GM23338 (cell line): Measurements from ENCODE around the gene BLOC1S1. TPM values are rescaled to one million over a fixed set of nuclear protein-coding genes. Genes with fewer than 3 reads are reported as not detected.

Experiments
- ATAC-seq: fragments of 200-7000 bp; cut with Tn5 transposase; 3 replicates; pipeline ENCODE4 v1.9.1; 2020
- DNase-seq: peaks from one replicate; pipeline ENCODE4 v3.0.0-alpha.2; 2015; ENCODE audit warnings: low spot score
- H2AFZ ChIP-seq: fragments of 200-600 bp; sonication (generic); 2 replicates; pipeline ENCODE4 v1.8.0; 2016; ENCODE audit warnings: antibody characterized with exemption, mild to moderate bottlenecking, moderate library complexity
- H3F3A ChIP-seq: fragments of 200-600 bp; sonication (generic); replicated peaks from 2 replicates; pipeline ENCODE4 v1.8.0; 2017; ENCODE audit warnings: antibody characterized with exemption, mixed run types, low read depth
- H3K27ac ChIP-seq: fragments of 200-600 bp; sonication (generic); 2 replicates; pipeline ENCODE4 v1.6.1; 2016; ENCODE audit warnings: low read depth
- H3K27me3 ChIP-seq: fragments of 200-600 bp; sonication (generic); 2 replicates; pipeline ENCODE4 v1.8.0; 2016; ENCODE audit warnings: mild to moderate bottlenecking, mixed run types, moderate library complexity; ENCODE audit not compliant: insufficient read depth
- H3K36me3 ChIP-seq: fragments of 200-600 bp; sonication (generic); 2 replicates; pipeline ENCODE4 v1.8.0; 2016; ENCODE audit warnings: mild to moderate bottlenecking; ENCODE audit not compliant: insufficient read depth
- H3K4me1 ChIP-seq: fragments of 200-600 bp; sonication (generic); 2 replicates; pipeline ENCODE4 v1.8.0; 2016; ENCODE audit warnings: mild to moderate bottlenecking, moderate library complexity; ENCODE audit not compliant: insufficient read depth
- H3K4me2 ChIP-seq: fragments of 200-600 bp; sonication (generic); 2 replicates; pipeline ENCODE4 v1.7.1; 2017; ENCODE audit warnings: mixed run types
- H3K4me3 ChIP-seq: fragments of 200-600 bp; sonication (generic); 2 replicates; pipeline ENCODE4 v1.6.1; 2016; ENCODE audit warnings: mixed run types
- H3K79me2 ChIP-seq: fragments of 200-600 bp; sonication (generic); replicated peaks from 2 replicates; pipeline ENCODE4 v1.8.0; 2017; ENCODE audit warnings: mild to moderate bottlenecking; ENCODE audit not compliant: insufficient read depth
- H3K9me2 ChIP-seq: fragments of 200-600 bp; sonication (generic); 2 replicates; pipeline ENCODE4 v1.8.0; 2017; ENCODE audit not compliant: insufficient read depth
- H4K20me1 ChIP-seq: fragments of 200-600 bp; sonication (generic); replicated peaks from 2 replicates; pipeline ENCODE4 v1.8.0; 2017; ENCODE audit warnings: mild to moderate bottlenecking; ENCODE audit not compliant: insufficient read depth
- H3K27ac Mint-ChIP-seq: 2 replicates; pipeline ENCODE4 v1.8.0; 2020; ENCODE audit warnings: inconsistent platforms, mild to moderate bottlenecking, moderate library complexity, mixed read lengths
- H3K27me3 Mint-ChIP-seq: 3 replicates; pipeline ENCODE4 v1.8.0; 2022; ENCODE audit warnings: low read depth, mild to moderate bottlenecking, moderate library complexity, mixed read lengths, inconsistent platforms; ENCODE audit not compliant: insufficient read depth, poor library complexity
- H3K36me3 Mint-ChIP-seq: 3 replicates; pipeline ENCODE4 v1.8.0; 2021; ENCODE audit warnings: low read depth, mild to moderate bottlenecking, inconsistent platforms, moderate library complexity, mixed read lengths
- H3K4me1 Mint-ChIP-seq: 3 replicates; pipeline ENCODE4 v1.8.0; 2020; ENCODE audit warnings: mild to moderate bottlenecking, inconsistent platforms, mixed read lengths
- H3K4me3 Mint-ChIP-seq: 3 replicates; pipeline ENCODE4 v1.8.0; 2021; ENCODE audit warnings: moderate library complexity, mild to moderate bottlenecking, inconsistent platforms, mixed read lengths
- H3K9me3 Mint-ChIP-seq: 3 replicates; pipeline ENCODE4 v1.8.0; 2020; ENCODE audit warnings: moderate library complexity, mild to moderate bottlenecking, inconsistent platforms, mixed read lengths
- CREB1 ChIP-seq: fragments of 250-450 bp; sonication (Bioruptor Pico); IDR thresholded peaks from 2 replicates; pipeline ENCODE4 v1.5.0; 2020; ENCODE audit warnings: low read depth, mild to moderate bottlenecking, moderate library complexity
- EZH2 ChIP-seq: fragments of 200-600 bp; sonication (generic); IDR thresholded peaks from one replicate; pipeline ENCODE4 v1.8.0; 2017; ENCODE audit warnings: antibody characterized with exemption, mild to moderate bottlenecking, low read depth; ENCODE audit not compliant: unreplicated experiment
- EZH2phosphoT487 ChIP-seq: fragments of 200-600 bp; sonication (generic); IDR thresholded peaks from one replicate; pipeline ENCODE4 v1.8.1; 2018; ENCODE audit warnings: antibody characterized with exemption; ENCODE audit not compliant: unreplicated experiment
- JUNB ChIP-seq: IDR thresholded peaks from one replicate; pipeline ENCODE4 v1.6.1; 2016; ENCODE audit warnings: antibody characterized with exemption; ENCODE audit not compliant: unreplicated experiment
- NANOG ChIP-seq: IDR thresholded peaks from 2 replicates; pipeline ENCODE4 v1.6.1; 2016; ENCODE audit warnings: antibody characterized with exemption, borderline replicate concordance
- POLR2AphosphoS5 ChIP-seq: IDR thresholded peaks from 2 replicates; pipeline ENCODE4 v1.6.1; 2016; ENCODE audit warnings: antibody characterized with exemption, low read depth
- STAT1 ChIP-seq: IDR thresholded peaks from one replicate; pipeline ENCODE4 v1.6.1; 2016; ENCODE audit warnings: antibody characterized with exemption; ENCODE audit not compliant: unreplicated experiment
- ZNF114 ChIP-seq: fragments of 250-450 bp; sonication (Bioruptor Pico); IDR thresholded peaks from 2 replicates; pipeline ENCODE4 v1.5.0; 2020; ENCODE audit warnings: mild to moderate bottlenecking, moderate library complexity
- polyA plus RNA-seq: library from polyadenylated mRNA; unstranded; fragments of >200 nt; fragmentation: Nextera tagmentation; extraction: Ambion mirVana; gene quantifications from 2 replicates; pipeline ENCODE4 v1.2.1, GENCODE V29; 2016
- total RNA-seq: library from RNA; depleted of rRNA; stranded (reverse); fragments of >200 nt; shearing (Covaris generic); gene quantifications from 2 replicates; pipeline ENCODE4 v1.2.3, GENCODE V29; 2014
- TF ChIP-seq, protein P1 (sequence below): IDR thresholded peaks from 2 replicates; pipeline ENCODE4 v1.6.1; 2016; ENCODE audit warnings: antibody characterized with exemption
- TF ChIP-seq, protein P2 (sequence below): IDR thresholded peaks from one replicate; pipeline ENCODE4 v1.6.1; 2018; ENCODE audit warnings: antibody characterized with exemption; ENCODE audit not compliant: unreplicated experiment
- TF ChIP-seq, protein P3 (sequence below): fragments of 250-450 bp; sonication (Bioruptor Pico); IDR thresholded peaks from 2 replicates; pipeline ENCODE4 v1.5.0; 2020; ENCODE audit warnings: mild to moderate bottlenecking, moderate library complexity

BLOC1S1 gene
- total and polyA plus RNA-seq, 2 experiments from 2014 or later: 68.3 to 174 TPM

DNA sequence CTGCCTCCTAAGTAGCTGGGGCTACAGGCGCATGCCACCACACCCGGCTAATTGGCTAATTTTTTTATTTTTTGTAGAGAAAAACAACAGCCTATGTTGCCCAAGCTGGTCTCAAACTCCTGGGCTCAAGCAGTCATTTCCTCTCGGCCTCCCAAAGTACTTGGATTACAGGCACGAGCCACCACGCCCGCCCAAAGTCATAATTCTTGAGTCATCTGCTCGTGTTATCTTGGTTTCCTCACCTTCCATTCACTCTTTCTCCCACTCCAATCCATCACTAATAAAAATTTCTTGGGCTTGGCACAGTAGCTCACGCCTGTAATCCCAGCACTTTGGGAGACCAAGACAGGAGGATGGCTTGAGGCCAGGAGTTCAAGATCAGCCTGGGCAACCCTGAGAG is 40.2 kb upstream of the BLOC1S1 start:
- no peaks in the 10 kb centered on the region for H3K9me3 Mint-ChIP-seq
- Histone ChIP-seq H3K9me2 (no peaks in the 10 kb centered on the region), H2AFZ (no peak overlapping the region), H4K20me1 (no peaks in the 10 kb centered on the region), H3K27me3 (no peaks in the 10 kb centered on the region), H3F3A (no peaks in the 10 kb centered on the region), H3K79me2 (no peaks in the 10 kb centered on the region), H3K4me2 (no peak overlapping the region), H3K4me3 (no peak overlapping the region), H3K4me1 (no peaks in the 10 kb centered on the region), H3K36me3 (no peaks in the 10 kb centered on the region), H3K27ac (no peak overlapping the region)
- H3K27ac Mint-ChIP-seq: no peak overlapping the region
- ATAC-seq (no peak), DNase-seq (no peak)
- H3K4me3 Mint-ChIP-seq: no peak overlapping the region
- H3K27me3 Mint-ChIP-seq: peaks cover 2% of the 10 kb centered on the region
- H3K36me3 Mint-ChIP-seq: no peaks in the 10 kb centered on the region
- H3K4me1 Mint-ChIP-seq: no peaks in the 10 kb centered on the region; the same call in 2 of the 3 replicates
- TF ChIP-seq CREB1 (CRISPR knock-in tag) (no peak), POLR2AphosphoS5 (no peak), STAT1 (no peak), EZH2 (no peak), JUNB (no peak), NANOG (no peak)
- TF ChIP-seq, protein P1, sequence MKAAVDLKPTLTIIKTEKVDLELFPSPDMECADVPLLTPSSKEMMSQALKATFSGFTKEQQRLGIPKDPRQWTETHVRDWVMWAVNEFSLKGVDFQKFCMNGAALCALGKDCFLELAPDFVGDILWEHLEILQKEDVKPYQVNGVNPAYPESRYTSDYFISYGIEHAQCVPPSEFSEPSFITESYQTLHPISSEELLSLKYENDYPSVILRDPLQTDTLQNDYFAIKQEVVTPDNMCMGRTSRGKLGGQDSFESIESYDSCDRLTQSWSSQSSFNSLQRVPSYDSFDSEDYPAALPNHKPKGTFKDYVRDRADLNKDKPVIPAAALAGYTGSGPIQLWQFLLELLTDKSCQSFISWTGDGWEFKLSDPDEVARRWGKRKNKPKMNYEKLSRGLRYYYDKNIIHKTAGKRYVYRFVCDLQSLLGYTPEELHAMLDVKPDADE: no peak

DNA sequence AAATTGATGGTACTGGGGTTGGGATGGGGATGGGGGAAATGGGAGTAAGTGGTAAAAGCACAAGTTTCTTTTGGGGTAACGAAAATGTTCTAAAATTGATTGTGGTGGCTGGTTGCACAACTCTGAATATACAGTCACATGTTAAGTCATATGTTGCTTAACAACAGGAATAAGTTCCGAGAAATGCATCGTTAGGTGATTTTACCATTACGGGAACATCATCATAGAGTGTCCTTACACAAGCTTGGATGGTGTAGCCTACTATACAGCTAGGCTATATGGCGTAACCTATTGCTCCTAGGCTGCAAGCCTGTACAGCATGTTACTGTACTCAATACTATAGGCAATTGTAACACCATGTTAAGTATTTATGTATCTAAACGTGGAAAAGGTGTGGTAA is 39.1 kb upstream of the BLOC1S1 start:
- H3K79me2 ChIP-seq: no peaks in the 10 kb centered on the region
- Mint-ChIP-seq H3K27me3 (peaks cover 7% of the 10 kb centered on the region), H3K36me3 (no peaks in the 10 kb centered on the region), H3K9me3 (no peaks in the 10 kb centered on the region), H3K27ac (no peak overlapping the region), H3K4me1 (peaks cover 10% of the 10 kb centered on the region), H3K4me3 (no peak overlapping the region)
- H3K4me1 ChIP-seq: peaks cover 3% of the 10 kb centered on the region; the same call in 1 of the 2 replicates
- H3K27ac ChIP-seq: no peak overlapping the region
- DNase-seq (no peak), ATAC-seq (no peak)
- no peak overlapping the region for H3K4me2 ChIP-seq
- no peaks in the 10 kb centered on the region for H3K36me3 ChIP-seq
- H3K4me3 ChIP-seq: no peak overlapping the region
- H3F3A ChIP-seq: no peaks in the 10 kb centered on the region
- no peak overlapping the region for H2AFZ ChIP-seq
- H3K27me3 ChIP-seq: no peaks in the 10 kb centered on the region
- no peaks in the 10 kb centered on the region for H4K20me1 ChIP-seq
- TF ChIP-seq CREB1 (CRISPR knock-in tag) (no peak), POLR2AphosphoS5 (no peak), EZH2 (no peak), ZNF114 (no peak), EZH2phosphoT487 (no peak)
- TF ChIP-seq, protein P2, sequence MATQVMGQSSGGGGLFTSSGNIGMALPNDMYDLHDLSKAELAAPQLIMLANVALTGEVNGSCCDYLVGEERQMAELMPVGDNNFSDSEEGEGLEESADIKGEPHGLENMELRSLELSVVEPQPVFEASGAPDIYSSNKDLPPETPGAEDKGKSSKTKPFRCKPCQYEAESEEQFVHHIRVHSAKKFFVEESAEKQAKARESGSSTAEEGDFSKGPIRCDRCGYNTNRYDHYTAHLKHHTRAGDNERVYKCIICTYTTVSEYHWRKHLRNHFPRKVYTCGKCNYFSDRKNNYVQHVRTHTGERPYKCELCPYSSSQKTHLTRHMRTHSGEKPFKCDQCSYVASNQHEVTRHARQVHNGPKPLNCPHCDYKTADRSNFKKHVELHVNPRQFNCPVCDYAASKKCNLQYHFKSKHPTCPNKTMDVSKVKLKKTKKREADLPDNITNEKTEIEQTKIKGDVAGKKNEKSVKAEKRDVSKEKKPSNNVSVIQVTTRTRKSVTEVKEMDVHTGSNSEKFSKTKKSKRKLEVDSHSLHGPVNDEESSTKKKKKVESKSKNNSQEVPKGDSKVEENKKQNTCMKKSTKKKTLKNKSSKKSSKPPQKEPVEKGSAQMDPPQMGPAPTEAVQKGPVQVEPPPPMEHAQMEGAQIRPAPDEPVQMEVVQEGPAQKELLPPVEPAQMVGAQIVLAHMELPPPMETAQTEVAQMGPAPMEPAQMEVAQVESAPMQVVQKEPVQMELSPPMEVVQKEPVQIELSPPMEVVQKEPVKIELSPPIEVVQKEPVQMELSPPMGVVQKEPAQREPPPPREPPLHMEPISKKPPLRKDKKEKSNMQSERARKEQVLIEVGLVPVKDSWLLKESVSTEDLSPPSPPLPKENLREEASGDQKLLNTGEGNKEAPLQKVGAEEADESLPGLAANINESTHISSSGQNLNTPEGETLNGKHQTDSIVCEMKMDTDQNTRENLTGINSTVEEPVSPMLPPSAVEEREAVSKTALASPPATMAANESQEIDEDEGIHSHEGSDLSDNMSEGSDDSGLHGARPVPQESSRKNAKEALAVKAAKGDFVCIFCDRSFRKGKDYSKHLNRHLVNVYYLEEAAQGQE: no peak
- TF ChIP-seq, protein P1: no peak
- TF ChIP-seq, protein P3, sequence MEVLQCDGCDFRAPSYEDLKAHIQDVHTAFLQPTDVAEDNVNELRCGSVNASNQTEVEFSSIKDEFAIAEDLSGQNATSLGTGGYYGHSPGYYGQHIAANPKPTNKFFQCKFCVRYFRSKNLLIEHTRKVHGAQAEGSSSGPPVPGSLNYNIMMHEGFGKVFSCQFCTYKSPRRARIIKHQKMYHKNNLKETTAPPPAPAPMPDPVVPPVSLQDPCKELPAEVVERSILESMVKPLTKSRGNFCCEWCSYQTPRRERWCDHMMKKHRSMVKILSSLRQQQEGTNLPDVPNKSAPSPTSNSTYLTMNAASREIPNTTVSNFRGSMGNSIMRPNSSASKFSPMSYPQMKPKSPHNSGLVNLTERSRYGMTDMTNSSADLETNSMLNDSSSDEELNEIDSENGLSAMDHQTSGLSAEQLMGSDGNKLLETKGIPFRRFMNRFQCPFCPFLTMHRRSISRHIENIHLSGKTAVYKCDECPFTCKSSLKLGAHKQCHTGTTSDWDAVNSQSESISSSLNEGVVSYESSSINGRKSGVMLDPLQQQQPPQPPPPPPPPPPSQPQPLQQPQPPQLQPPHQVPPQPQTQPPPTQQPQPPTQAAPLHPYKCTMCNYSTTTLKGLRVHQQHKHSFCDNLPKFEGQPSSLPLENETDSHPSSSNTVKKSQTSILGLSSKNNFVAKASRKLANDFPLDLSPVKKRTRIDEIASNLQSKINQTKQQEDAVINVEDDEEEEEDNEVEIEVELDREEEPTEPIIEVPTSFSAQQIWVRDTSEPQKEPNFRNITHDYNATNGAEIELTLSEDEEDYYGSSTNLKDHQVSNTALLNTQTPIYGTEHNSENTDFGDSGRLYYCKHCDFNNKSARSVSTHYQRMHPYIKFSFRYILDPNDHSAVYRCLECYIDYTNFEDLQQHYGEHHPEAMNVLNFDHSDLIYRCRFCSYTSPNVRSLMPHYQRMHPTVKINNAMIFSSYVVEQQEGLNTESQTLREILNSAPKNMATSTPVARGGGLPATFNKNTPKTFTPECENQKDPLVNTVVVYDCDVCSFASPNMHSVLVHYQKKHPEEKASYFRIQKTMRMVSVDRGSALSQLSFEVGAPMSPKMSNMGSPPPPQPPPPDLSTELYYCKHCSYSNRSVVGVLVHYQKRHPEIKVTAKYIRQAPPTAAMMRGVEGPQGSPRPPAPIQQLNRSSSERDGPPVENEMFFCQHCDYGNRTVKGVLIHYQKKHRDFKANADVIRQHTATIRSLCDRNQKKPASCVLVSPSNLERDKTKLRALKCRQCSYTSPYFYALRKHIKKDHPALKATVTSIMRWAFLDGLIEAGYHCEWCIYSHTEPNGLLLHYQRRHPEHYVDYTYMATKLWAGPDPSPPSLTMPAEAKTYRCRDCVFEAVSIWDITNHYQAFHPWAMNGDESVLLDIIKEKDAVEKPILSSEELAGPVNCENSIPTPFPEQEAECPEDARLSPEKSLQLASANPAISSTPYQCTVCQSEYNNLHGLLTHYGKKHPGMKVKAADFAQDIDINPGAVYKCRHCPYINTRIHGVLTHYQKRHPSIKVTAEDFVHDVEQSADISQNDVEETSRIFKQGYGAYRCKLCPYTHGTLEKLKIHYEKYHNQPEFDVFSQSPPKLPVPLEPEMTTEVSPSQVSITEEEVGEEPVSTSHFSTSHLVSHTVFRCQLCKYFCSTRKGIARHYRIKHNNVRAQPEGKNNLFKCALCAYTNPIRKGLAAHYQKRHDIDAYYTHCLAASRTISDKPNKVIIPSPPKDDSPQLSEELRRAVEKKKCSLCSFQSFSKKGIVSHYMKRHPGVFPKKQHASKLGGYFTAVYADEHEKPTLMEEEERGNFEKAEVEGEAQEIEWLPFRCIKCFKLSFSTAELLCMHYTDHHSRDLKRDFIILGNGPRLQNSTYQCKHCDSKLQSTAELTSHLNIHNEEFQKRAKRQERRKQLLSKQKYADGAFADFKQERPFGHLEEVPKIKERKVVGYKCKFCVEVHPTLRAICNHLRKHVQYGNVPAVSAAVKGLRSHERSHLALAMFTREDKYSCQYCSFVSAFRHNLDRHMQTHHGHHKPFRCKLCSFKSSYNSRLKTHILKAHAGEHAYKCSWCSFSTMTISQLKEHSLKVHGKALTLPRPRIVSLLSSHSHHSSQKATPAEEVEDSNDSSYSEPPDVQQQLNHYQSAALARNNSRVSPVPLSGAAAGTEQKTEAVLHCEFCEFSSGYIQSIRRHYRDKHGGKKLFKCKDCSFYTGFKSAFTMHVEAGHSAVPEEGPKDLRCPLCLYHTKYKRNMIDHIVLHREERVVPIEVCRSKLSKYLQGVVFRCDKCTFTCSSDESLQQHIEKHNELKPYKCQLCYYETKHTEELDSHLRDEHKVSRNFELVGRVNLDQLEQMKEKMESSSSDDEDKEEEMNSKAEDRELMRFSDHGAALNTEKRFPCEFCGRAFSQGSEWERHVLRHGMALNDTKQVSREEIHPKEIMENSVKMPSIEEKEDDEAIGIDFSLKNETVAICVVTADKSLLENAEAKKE: no peak
- H3K9me2 ChIP-seq: no peaks in the 10 kb centered on the region
